BLaER1 (cell line): ENCODE measurements around the gene SECISBP2L.
A peak's percentile ranks its signal among the peaks of the same experiment; 100 is the strongest.

Experiments used
- H3K27ac ChIP-seq: shearing (Covaris generic); formaldehyde crosslinking; 2 replicates; pipeline ENCODE4 v1.8.1; 2022
- H3K27me3 ChIP-seq: shearing (Covaris generic); formaldehyde crosslinking; 2 replicates; pipeline ENCODE4 v1.8.1; 2022
- H3K36me3 ChIP-seq: shearing (Covaris generic); formaldehyde crosslinking; 2 replicates; pipeline ENCODE4 v1.8.1; 2022
- H3K4me1 ChIP-seq: shearing (Covaris generic); formaldehyde crosslinking; 2 replicates; pipeline ENCODE4 v1.8.1; 2022
- H3K4me2 ChIP-seq: shearing (Covaris generic); formaldehyde crosslinking; 2 replicates; pipeline ENCODE4 v1.8.1; 2022
- H3K4me3 ChIP-seq: shearing (Covaris generic); formaldehyde crosslinking; 2 replicates; pipeline ENCODE4 v1.8.1; 2022
- H3K9ac ChIP-seq: shearing (Covaris generic); formaldehyde crosslinking; 2 replicates; pipeline ENCODE4 v1.8.1; 2022
- H3K9me3 ChIP-seq: shearing (Covaris generic); formaldehyde crosslinking; 2 replicates; pipeline ENCODE4 v1.8.1; 2022
- H4K20me1 ChIP-seq: shearing (Covaris generic); formaldehyde crosslinking; 2 replicates; pipeline ENCODE4 v1.8.1; 2022
- Cebpa-rat ChIP-seq: shearing (Covaris generic); IDR thresholded peaks from 2 replicates; pipeline ENCODE4 v1.8.1; 2022

The SECISBP2L gene

GRCh38 chr15:49046220-49047102 lies at the start of gene SECISBP2L:
SECISBP2L (minus strand) TSS chr15:49046446; CDS start chr15:49046299, 147 bp downstream.
- peaks cover 37% of the 10 kb centered on the region for H4K20me1 ChIP-seq
- peaks cover 9% of the 10 kb centered on the region for H3K9me3 ChIP-seq
- H3K27ac ChIP-seq, result peak within 1 kb of the TSS; percentile 81
- peak within 1 kb of the TSS; percentile 94 for H3K4me3 ChIP-seq
- no peak for TF ChIP-seq Cebpa-rat
- no peaks in the 10 kb centered on the region for H3K27me3 ChIP-seq
- peaks cover 7% of the 10 kb centered on the region for H3K36me3 ChIP-seq
- H3K4me1 ChIP-seq, result peaks cover 32% of the 10 kb centered on the region
- H3K9ac ChIP-seq, result peak within 1 kb of the TSS; percentile 86
- peak within 1 kb of the TSS; percentile 90 for H3K4me2 ChIP-seq

GRCh38 chr15:49094923-49095322 lies 48.7 kb upstream of the SECISBP2L start:
- peaks cover 12% of the 10 kb centered on the region for H3K36me3 ChIP-seq
- H3K27me3 ChIP-seq, result no peaks in the 10 kb centered on the region
- H3K4me3 ChIP-seq, result no peak overlapping the region
- no peak overlapping the region for H3K9ac ChIP-seq
- no peaks in the 10 kb centered on the region for H3K9me3 ChIP-seq
- no peak overlapping the region for H3K4me2 ChIP-seq
- peaks cover 13% of the 10 kb centered on the region for H3K4me1 ChIP-seq
- no peak for TF ChIP-seq Cebpa-rat
- H3K27ac ChIP-seq, result no peak overlapping the region
- H4K20me1 ChIP-seq, result no peaks in the 10 kb centered on the region

GRCh38 chr15:49093252-49094105 lies 47.2 kb upstream of the SECISBP2L start:
- no peak overlapping the region for H3K9ac ChIP-seq
- no peaks in the 10 kb centered on the region for H3K9me3 ChIP-seq
- peaks cover 24% of the 10 kb centered on the region for H3K4me1 ChIP-seq
- H3K36me3 ChIP-seq, result peaks cover 4% of the 10 kb centered on the region; the same call in 1 of the 2 replicates
- H4K20me1 ChIP-seq, result no peaks in the 10 kb centered on the region
- TF ChIP-seq Cebpa-rat, result no peak
- no peak overlapping the region for H3K4me2 ChIP-seq
- no peak overlapping the region for H3K27ac ChIP-seq
- H3K27me3 ChIP-seq, result no peaks in the 10 kb centered on the region
- H3K4me3 ChIP-seq, result no peak overlapping the region

- Histone ChIP-seq H3K27ac (no peak overlapping the region), H3K4me2 (no peak overlapping the region), H3K4me1 (peaks cover 24% of the 10 kb centered on the region), H3K36me3 (no peaks in the 10 kb centered on the region), H3K9ac (no peak overlapping the region), H3K27me3 (no peaks in the 10 kb centered on the region), H4K20me1 (no peaks in the 10 kb centered on the region), H3K4me3 (no peak overlapping the region), H3K9me3 (no peaks in the 10 kb centered on the region)
- TF ChIP-seq Cebpa-rat, result no peak
Measured at GRCh38 chr15:49088996-49089395, 42.8 kb upstream of the SECISBP2L start.

- no peaks in the 10 kb centered on the region for H3K9me3 ChIP-seq
- no peaks in the 10 kb centered on the region for H4K20me1 ChIP-seq
- TF ChIP-seq Cebpa-rat, result no peak
- H3K36me3 ChIP-seq, result no peaks in the 10 kb centered on the region
- no peaks in the 10 kb centered on the region for H3K27me3 ChIP-seq
- no peak overlapping the region for H3K4me3 ChIP-seq
- no peak overlapping the region for H3K4me2 ChIP-seq
- no peak overlapping the region for H3K9ac ChIP-seq
- H3K4me1 ChIP-seq, result peaks cover 21% of the 10 kb centered on the region
- no peak overlapping the region for H3K27ac ChIP-seq
Measured at GRCh38 chr15:49085696-49086459, 39.6 kb upstream of the SECISBP2L start.

GRCh38 chr15:49084285-49084570 lies 38.0 kb upstream of the SECISBP2L start:
- no peak overlapping the region for H3K27ac ChIP-seq

GRCh38 chr15:49083401-49084284 lies 37.4 kb upstream of the SECISBP2L start:
- no peaks in the 10 kb centered on the region for H3K27me3 ChIP-seq
- H3K4me1 ChIP-seq, result no peaks in the 10 kb centered on the region
- H3K9me3 ChIP-seq, result peaks cover 7% of the 10 kb centered on the region; the same call in 1 of the 2 replicates
- H3K4me2 ChIP-seq, result no peak overlapping the region
- H3K36me3 ChIP-seq, result no peaks in the 10 kb centered on the region
- H3K27ac ChIP-seq, result no peak overlapping the region
- H3K9ac ChIP-seq, result no peak overlapping the region
- TF ChIP-seq Cebpa-rat, result no peak
- H4K20me1 ChIP-seq, result no peaks in the 10 kb centered on the region
- H3K4me3 ChIP-seq, result no peak overlapping the region

More at GRCh38 chr15:49084285-49084570, 38.0 kb upstream of the SECISBP2L start:
- H3K9me3 ChIP-seq, result peaks cover 7% of the 10 kb centered on the region; the same call in 1 of the 2 replicates
- H4K20me1 ChIP-seq, result no peaks in the 10 kb centered on the region
- H3K4me1 ChIP-seq, result peaks cover 5% of the 10 kb centered on the region
- no peaks in the 10 kb centered on the region for H3K27me3 ChIP-seq
- no peak overlapping the region for H3K4me3 ChIP-seq
- H3K9ac ChIP-seq, result no peak overlapping the region
- no peak overlapping the region for H3K4me2 ChIP-seq
- TF ChIP-seq Cebpa-rat, result no peak
- H3K36me3 ChIP-seq, result no peaks in the 10 kb centered on the region

- Histone ChIP-seq H3K9ac (no peak overlapping the region), H4K20me1 (no peaks in the 10 kb centered on the region), H3K4me1 (no peaks in the 10 kb centered on the region), H3K27me3 (no peaks in the 10 kb centered on the region), H3K4me2 (no peak overlapping the region), H3K36me3 (no peaks in the 10 kb centered on the region), H3K9me3 (peaks cover 7% of the 10 kb centered on the region; the same call in 1 of the 2 replicates), H3K27ac (no peak overlapping the region), H3K4me3 (no peak overlapping the region)
- TF ChIP-seq Cebpa-rat, result no peak
Measured at GRCh38 chr15:49082960-49083359, 36.7 kb upstream of the SECISBP2L start.
